Caco-2 (cell line): Measurements from ENCODE around the gene FBXL4. TPM values are rescaled to one million over a fixed set of nuclear protein-coding genes. Genes with fewer than 3 reads are reported as not detected.

ENCODE experiments used
- BruUV-seq: library from RNA; stranded (reverse); fragments of 400-500 nt; replicated peaks from 2 replicates; lab custom pipeline; 2021; lab: Mats Ljungman, UMichigan
- CTCF ChIA-PET: fragments of 300-600 bp; sonication (Branson Sonifier 250); formaldehyde crosslinking; loops from one replicate; lab custom pipeline; 2022; ENCODE audit warnings: antibody characterized with exemption; lab: Charles Lee
- POLR2A ChIA-PET: fragments of 300-600 bp; sonication (Branson Sonifier 250); formaldehyde crosslinking; loops from one replicate; lab custom pipeline; 2022; ENCODE audit warnings: antibody characterized with exemption; lab: Charles Lee
- DNase-seq, 2 experiments: peaks; one replicate each; pipeline versions ENCODE4 v3.0.0 to v3.0.0-alpha.2; 2020 to 2022
- H3K27me3 ChIP-seq: replicated peaks from 2 replicates; pipeline ENCODE4 v1.6.0; 2011; ENCODE audit warnings: low read length; ENCODE audit not compliant: control insufficient read depth, insufficient read depth
- H3K36me3 ChIP-seq: 2 replicates; pipeline ENCODE4 v1.5.1; 2011; ENCODE audit warnings: low read length; ENCODE audit not compliant: control insufficient read depth, insufficient read depth
- H3K4me1 ChIP-seq: fragments of 250-450 bp; sonication (Bioruptor Pico); 2 replicates; pipeline ENCODE4 v1.5.1; 2020; ENCODE audit warnings: mild to moderate bottlenecking
- H3K4me3 ChIP-seq: 2 replicates; pipeline ENCODE4 v1.5.1; 2011; ENCODE audit warnings: low read depth, mild to moderate bottlenecking, control low read depth, low read length
- H3K9me3 ChIP-seq: fragments of 250-450 bp; sonication (Bioruptor Pico); 2 replicates; pipeline ENCODE4 v1.5.1; 2020; ENCODE audit warnings: mild to moderate bottlenecking, moderate library complexity
- H3K27ac Mint-ChIP-seq: one replicate; pipeline ENCODE4 v1.8.0; 2022; ENCODE audit warnings: mixed read lengths; ENCODE audit not compliant: unreplicated experiment
- H3K27me3 Mint-ChIP-seq: one replicate; pipeline ENCODE4 v1.8.0; 2022; ENCODE audit warnings: mixed read lengths; ENCODE audit not compliant: insufficient read depth, unreplicated experiment
- H3K36me3 Mint-ChIP-seq: one replicate; pipeline ENCODE4 v1.8.0; 2022; ENCODE audit warnings: mild to moderate bottlenecking, mixed read lengths; ENCODE audit not compliant: insufficient read depth, unreplicated experiment
- H3K4me1 Mint-ChIP-seq: one replicate; pipeline ENCODE4 v1.8.0; 2022; ENCODE audit warnings: low read depth, mixed read lengths; ENCODE audit not compliant: unreplicated experiment
- H3K4me3 Mint-ChIP-seq: one replicate; pipeline ENCODE4 v1.8.0; 2022; ENCODE audit warnings: mild to moderate bottlenecking, moderate library complexity, mixed read lengths; ENCODE audit not compliant: unreplicated experiment
- H3K9me3 Mint-ChIP-seq: one replicate; pipeline ENCODE4 v1.8.0; 2022; ENCODE audit warnings: mixed read lengths; ENCODE audit not compliant: unreplicated experiment
- intact Hi-C: fragments of 100-400 bp; cut with micrococcal nuclease; formaldehyde crosslinking; loops from one replicate; pipeline ENCODE4 v1.10.0; 2022; ENCODE audit not compliant: unreplicated experiment
- total RNA-seq: library from RNA; stranded (reverse); gene quantifications from 2 replicates; pipeline ENCODE4 v1.2.3, GENCODE V29; 2022
- TF ChIP-seq, protein P1 (sequence below), 2 experiments: fragments of 200-600 bp in 1 of 2; IDR thresholded peaks; 1 replicate in 1 of 2; 2 replicates in 1 of 2; pipeline versions ENCODE4 v1.5.1 to v1.8.0; 2011 to 2022; ENCODE audit warnings: antibody characterized with exemption in 1 of 2, control low read depth in 1 of 2, inconsistent platforms in 1 of 2, low read depth in 1 of 2, low read length in 1 of 2, mild to moderate bottlenecking in 1 of 2, moderate library complexity in 1 of 2; ENCODE audit not compliant: insufficient read depth in 1 of 2, severe bottlenecking in 1 of 2, unreplicated experiment in 1 of 2

FBXL4 gene
- total RNA-seq, 1 experiment from 2014 or later = 5.9 TPM

GRCh38 chr6:98847416-98847778 lies 100.3 kb downstream of the FBXL4 start:
- H3K27ac Mint-ChIP-seq = no peak overlapping the region
- H3K27me3 Mint-ChIP-seq = peaks cover 24% of the 10 kb centered on the region
- no peaks in the 10 kb centered on the region for H3K9me3 ChIP-seq
- H3K27me3 ChIP-seq = no peaks in the 10 kb centered on the region; the same call in 1 of the 2 replicates
- ChIA-PET POLR2A (no interaction called here), CTCF (interaction anchor here (1.3 kb wide), 1 partner anchor 78 kb away, joined by 3 read pairs; no protein-coding TSS in a partner anchor)
- 0 out of 2 replicates have a peak, but pooled peaks cover 4% of the 10 kb centered on the region for H3K4me1 ChIP-seq
- H3K36me3 ChIP-seq = no peaks in the 10 kb centered on the region
- no peaks in the 10 kb centered on the region for H3K36me3 Mint-ChIP-seq
- no peak overlapping the region for H3K4me3 Mint-ChIP-seq
- H3K9me3 Mint-ChIP-seq = no peaks in the 10 kb centered on the region
- TF ChIP-seq, protein P1, sequence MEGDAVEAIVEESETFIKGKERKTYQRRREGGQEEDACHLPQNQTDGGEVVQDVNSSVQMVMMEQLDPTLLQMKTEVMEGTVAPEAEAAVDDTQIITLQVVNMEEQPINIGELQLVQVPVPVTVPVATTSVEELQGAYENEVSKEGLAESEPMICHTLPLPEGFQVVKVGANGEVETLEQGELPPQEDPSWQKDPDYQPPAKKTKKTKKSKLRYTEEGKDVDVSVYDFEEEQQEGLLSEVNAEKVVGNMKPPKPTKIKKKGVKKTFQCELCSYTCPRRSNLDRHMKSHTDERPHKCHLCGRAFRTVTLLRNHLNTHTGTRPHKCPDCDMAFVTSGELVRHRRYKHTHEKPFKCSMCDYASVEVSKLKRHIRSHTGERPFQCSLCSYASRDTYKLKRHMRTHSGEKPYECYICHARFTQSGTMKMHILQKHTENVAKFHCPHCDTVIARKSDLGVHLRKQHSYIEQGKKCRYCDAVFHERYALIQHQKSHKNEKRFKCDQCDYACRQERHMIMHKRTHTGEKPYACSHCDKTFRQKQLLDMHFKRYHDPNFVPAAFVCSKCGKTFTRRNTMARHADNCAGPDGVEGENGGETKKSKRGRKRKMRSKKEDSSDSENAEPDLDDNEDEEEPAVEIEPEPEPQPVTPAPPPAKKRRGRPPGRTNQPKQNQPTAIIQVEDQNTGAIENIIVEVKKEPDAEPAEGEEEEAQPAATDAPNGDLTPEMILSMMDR (IDR thresholded peaks at IDR 0.05; ENCODE audit: insufficient read depth in 1 of 2, low read depth in 1 of 2, low read length in 1 of 2, severe bottlenecking in 1 of 2, unreplicated experiment in 1 of 2) = no peak
- intact Hi-C loops = loop anchor here (5.0 kb wide), 1 partner anchor 1140 kb away; no protein-coding TSS in a partner anchor
- BruUV-seq = no TSS peak
- no peak for DNase-seq
- H3K4me3 ChIP-seq = no peak overlapping the region
- no peaks in the 10 kb centered on the region for H3K4me1 Mint-ChIP-seq

GRCh38 chr6:98846021-98846380 lies 101.7 kb downstream of the FBXL4 start:
- intact Hi-C loops = loop anchor here (5.0 kb wide), 1 partner anchor 1139 kb away; no protein-coding TSS in a partner anchor
- Histone ChIP-seq H3K4me1 (0 out of 2 replicates have a peak, but pooled peaks cover 4% of the 10 kb centered on the region), H3K27me3 (no peaks in the 10 kb centered on the region; the same call in 1 of the 2 replicates), H3K4me3 (no peak overlapping the region), H3K36me3 (no peaks in the 10 kb centered on the region), H3K9me3 (no peaks in the 10 kb centered on the region)
- Mint-ChIP-seq H3K27me3 (peaks cover 31% of the 10 kb centered on the region), H3K27ac (no peak overlapping the region), H3K9me3 (no peaks in the 10 kb centered on the region), H3K4me3 (peak overlapping the region; percentile 56), H3K36me3 (no peaks in the 10 kb centered on the region), H3K4me1 (no peaks in the 10 kb centered on the region)
- CTCF ChIA-PET = interaction anchor here (1.3 kb wide), 1 partner anchor 76 kb away, joined by 10 read pairs; no protein-coding TSS in a partner anchor
- POLR2A ChIA-PET = no interaction called here
- no peak for DNase-seq
- TF ChIP-seq, protein P1 (IDR thresholded peaks at IDR 0.05; ENCODE audit: insufficient read depth in 1 of 2, low read depth in 1 of 2, low read length in 1 of 2, severe bottlenecking in 1 of 2, unreplicated experiment in 1 of 2) = no peak
- BruUV-seq = no TSS peak

DNA sequence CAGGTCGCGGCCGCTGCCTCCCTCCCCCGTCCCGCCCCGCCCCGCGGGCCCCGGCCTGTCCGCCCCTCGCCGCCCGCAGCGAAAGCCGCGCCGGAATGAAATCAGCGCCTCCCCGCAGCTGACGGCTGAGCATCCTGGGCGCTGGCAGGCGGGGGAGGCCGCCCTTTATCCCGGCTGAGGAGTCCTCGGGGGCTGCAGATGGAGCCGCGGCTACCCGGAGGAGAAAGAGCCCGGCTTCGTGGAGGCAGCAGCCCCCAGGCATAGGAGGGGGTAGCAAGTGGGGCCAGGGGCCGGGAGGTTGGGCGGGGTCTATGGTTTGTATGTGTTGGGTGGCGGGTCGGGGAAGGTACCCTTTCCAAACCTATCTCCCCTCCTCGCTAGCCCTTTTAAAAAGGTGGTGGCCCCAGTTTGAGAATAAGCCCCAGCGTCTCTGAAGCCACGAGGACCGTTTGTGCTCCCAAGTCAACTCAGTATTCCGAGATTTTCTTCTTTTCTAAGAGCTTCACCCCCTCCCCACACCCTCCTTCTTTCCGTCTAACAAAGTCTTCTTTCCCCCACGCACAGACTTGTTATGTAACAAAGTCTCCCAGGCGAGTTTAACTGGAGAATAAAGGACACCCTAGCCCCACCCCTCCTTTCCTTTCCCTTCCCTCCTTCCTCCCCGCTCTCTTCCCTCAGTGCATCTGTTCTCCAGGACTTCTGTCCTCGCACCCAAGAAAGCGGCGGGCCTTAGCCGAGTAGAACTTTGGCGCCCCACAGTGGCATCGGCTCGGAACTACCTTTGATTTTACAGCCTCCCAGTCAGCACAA lies 102.3 kb downstream of the FBXL4 start:
- peaks cover 34% of the 10 kb centered on the region for H3K27me3 Mint-ChIP-seq
- no peak overlapping the region for H3K4me3 ChIP-seq
- no peak overlapping the region for H3K27ac Mint-ChIP-seq
- H3K4me1 Mint-ChIP-seq = no peaks in the 10 kb centered on the region
- H3K36me3 ChIP-seq = no peaks in the 10 kb centered on the region
- H3K27me3 ChIP-seq = no peaks in the 10 kb centered on the region; the same call in 1 of the 2 replicates
- H3K9me3 ChIP-seq = no peaks in the 10 kb centered on the region
- CTCF ChIA-PET = interaction anchor here (0.7 to 1.3 kb wide), 2 partner anchors 15 to 76 kb away, joined by 3 to 10 read pairs; no protein-coding TSS in a partner anchor
- POLR2A ChIA-PET = no interaction called here
- TF ChIP-seq, protein P1 (IDR thresholded peaks at IDR 0.05; ENCODE audit: insufficient read depth in 1 of 2, low read depth in 1 of 2, low read length in 1 of 2, severe bottlenecking in 1 of 2, unreplicated experiment in 1 of 2) = peak; percentile 85 to 88
- intact Hi-C loops = loop anchor here (1.0 to 5.0 kb wide), 4 partner anchors 76 to 1348 kb away; no protein-coding TSS in a partner anchor
- H3K4me1 ChIP-seq = 0 out of 2 replicates have a peak, but pooled peaks cover 4% of the 10 kb centered on the region
- no peaks in the 10 kb centered on the region for H3K9me3 Mint-ChIP-seq
- BruUV-seq = no TSS peak
- no peaks in the 10 kb centered on the region for H3K36me3 Mint-ChIP-seq
- peak; percentile 66 to 79 for DNase-seq
- H3K4me3 Mint-ChIP-seq = peak overlapping the region; percentile 56
